Astrocyte of the hippocampus (primary cell): ENCODE results near the gene SMIM3.
"Not testable (repeated sequence)": the region's sequence is repeated elsewhere in the genome, so short reads cannot be mapped to it uniquely, and the experiment has no call there.

Experiments used
- DNase-seq: peaks from one replicate; pipeline ENCODE4 v3.0.0; 2011; ENCODE audit warnings: low read depth, low spot score

SMIM3 gene

GRCh38 chr5:150793423-150793888, 14.9 kb downstream of the SMIM3 start:
- DNase-seq, result not testable (repeated sequence)

- DNase-seq, result no peak
Measured at GRCh38 chr5:150794927-150795326, 16.4 kb downstream of the SMIM3 start.

- no peak for DNase-seq
Measured at GRCh38 chr5:150797384-150797783, 18.8 kb downstream of the SMIM3 start.

- peak; percentile 81 for DNase-seq
Measured at GRCh38 chr5:150801117-150801927, 22.8 kb downstream of the SMIM3 start.

GRCh38 chr5:150804388-150804787, 25.8 kb downstream of the SMIM3 start:
- DNase-seq, result no peak

- DNase-seq, result no peak
Measured at GRCh38 chr5:150809363-150809762, 30.8 kb downstream of the SMIM3 start.

GRCh38 chr5:150815010-150815409, 36.5 kb downstream of the SMIM3 start:
- DNase-seq, result no peak

GRCh38 chr5:150816946-150817345, 38.4 kb downstream of the SMIM3 start:
- no peak for DNase-seq

- no peak for DNase-seq
Measured at GRCh38 chr5:150829744-150830143, 51.2 kb downstream of the SMIM3 start.

GRCh38 chr5:150831821-150832220, 53.3 kb downstream of the SMIM3 start:
- not testable (repeated sequence) for DNase-seq

- DNase-seq, result no peak
Measured at GRCh38 chr5:150836064-150836463, 57.5 kb downstream of the SMIM3 start.

- no peak for DNase-seq
Measured at GRCh38 chr5:150836703-150837102, 58.1 kb downstream of the SMIM3 start.

- DNase-seq, result not testable (repeated sequence)
Measured at GRCh38 chr5:150845185-150845859, 66.8 kb downstream of the SMIM3 start.

GRCh38 chr5:150846308-150846653, 67.7 kb downstream of the SMIM3 start, which contains the start of gene IRGM:
Gene IRGM, plus strand, starts transcription at chr5:150846521. Its CDS starts 1,603 bp downstream, at chr5:150848124.
- DNase-seq, result not testable (repeated sequence)
